ENCODE data around the gene RBM17.
"Not testable (repeated sequence)": the region's sequence is repeated elsewhere in the genome, so short reads cannot be mapped to it uniquely, and the experiment has no call there.

The RBM17 gene

DNA sequence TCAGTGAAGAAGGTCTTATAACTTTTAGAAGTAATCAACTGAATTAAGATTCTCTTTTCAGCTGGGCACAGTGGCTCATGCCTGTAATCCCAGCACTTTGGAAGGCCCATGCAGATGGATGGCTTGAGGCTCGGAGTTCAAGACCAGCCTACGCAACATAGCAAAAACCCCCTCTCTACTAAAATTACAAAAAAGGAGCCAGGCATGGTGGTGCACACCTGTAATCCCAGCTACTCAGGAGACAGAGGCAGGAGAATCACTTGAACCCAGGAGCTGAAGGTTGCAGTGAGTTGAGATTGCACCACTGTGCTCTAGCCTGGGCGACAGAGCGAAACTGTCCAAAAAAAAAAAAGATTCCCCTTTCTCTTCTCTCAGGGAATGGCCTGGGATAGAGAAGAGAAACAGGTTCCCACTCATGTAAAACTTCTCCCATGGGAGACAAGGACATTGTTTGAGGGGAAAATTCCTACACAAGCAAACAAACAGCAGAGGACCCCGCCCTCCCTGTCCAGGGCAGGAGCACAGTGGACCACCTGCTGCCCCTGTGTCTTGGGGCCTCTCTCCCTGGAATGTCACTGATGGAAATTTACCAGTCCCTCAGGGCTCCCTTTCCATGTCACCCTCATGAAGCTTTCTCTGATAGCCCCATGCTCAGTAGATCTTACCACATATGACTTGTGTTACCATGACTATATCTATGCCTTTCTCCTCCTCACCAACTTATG lies 32.3 kb upstream of the RBM17 start:
- no peak for DNase-seq

GRCh38 chr10:6058682-6059475 lies 30.0 kb upstream of the RBM17 start:
- no peak for DNase-seq

GRCh38 chr10:6059506-6059905 lies 29.3 kb upstream of the RBM17 start:
- no peak for DNase-seq

DNA sequence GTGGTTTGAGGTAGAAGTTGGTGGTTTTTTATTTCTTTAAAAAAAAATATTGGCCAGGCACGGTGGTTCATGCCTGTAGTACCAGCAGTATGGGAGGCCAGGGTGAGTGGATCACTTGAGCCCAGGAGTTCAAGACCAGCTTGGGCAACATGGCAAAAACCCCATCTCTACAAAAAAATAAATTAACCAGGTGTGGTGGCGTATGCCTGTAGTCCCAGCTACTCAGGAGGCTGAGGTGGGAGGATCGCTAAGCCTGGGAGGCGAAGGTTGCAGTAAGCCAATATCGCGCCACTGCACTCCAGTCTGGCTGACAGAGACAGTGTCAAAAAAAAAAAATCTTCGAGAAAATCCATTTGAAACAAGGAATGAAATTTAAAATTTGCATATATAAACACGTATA lies 27.8 kb upstream of the RBM17 start:
- DNase-seq: no peak

DNA sequence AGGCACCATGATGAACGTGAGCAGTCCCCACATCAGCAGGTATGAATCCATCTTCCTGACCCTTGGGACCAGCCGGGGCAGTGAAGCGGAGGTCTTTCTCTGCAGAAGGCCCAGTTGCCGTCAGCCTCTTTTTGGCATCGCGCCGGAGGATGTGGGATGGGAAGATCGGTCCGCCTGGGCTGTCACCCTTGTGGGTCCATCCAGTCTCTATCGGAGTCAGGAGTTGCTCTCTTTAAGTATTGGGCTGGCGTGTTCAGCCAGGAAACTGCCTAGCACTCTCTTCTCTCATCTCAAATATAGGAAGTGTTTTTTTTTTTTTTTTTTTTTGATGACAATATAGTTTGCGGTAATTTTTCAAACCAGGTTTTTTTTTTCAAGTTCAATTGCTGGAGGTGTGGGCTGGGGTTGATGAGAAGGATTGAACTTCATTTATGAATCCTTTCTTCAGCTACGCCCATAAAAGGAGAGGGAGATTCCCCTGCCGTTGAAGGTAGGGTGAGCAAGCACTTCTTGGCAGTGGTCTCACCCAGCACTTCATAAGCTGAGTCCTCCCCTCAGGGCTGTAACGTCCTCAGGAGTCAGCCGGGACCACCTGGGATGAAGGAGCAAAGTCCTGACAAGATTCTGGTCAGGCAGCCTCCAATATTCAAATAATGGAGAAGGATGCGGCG lies 26.6 kb upstream of the RBM17 start, which contains the start of gene IL2RA:
Gene IL2RA (minus strand): TSS at position 267 of the 671 bp plus-strand sequence. CDS start 216 bp downstream, at position 51.
- DNase-seq: no peak

DNA sequence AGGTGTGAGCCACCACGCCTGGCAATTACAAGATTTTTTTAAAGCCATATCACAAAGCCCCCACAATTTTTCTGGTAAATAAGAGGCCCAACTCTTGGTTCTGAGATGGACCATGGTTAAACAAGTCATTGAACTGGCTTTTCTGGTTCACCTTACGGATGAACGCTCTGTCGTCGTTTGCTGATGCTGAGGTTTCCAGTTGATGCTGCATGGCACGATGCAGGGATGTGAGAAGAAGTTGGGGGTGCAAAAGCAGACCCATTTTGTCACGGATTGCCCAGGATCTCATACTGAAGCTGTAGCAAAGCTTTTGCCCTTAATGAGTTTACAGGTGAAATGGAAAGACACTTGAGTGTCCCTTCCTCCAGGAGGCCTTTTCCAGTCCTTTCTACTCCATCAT lies 24.7 kb upstream of the RBM17 start:
- DNase-seq: no peak

DNA sequence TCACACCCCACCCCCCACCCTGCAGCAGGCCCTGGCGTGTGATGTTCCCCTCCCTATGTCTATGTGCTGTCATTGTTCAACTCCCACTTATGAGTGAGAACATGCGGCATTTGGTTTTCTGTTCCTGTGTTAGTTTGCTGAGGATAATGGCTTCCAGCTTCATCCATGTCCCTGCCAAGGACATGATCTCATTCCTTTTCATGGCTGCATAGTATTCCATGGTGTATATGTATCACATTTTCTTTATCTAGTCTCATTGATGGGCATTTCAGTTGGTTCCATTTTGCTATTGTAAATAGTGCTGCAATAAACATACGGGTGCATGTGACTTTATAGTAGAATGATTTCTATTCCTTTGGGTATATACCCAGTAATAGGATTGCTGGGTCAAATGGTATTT lies 24.1 kb upstream of the RBM17 start:
- not testable (repeated sequence) for DNase-seq

GRCh38 chr10:6065406-6065805 lies 23.4 kb upstream of the RBM17 start:
- no peak for DNase-seq

DNA sequence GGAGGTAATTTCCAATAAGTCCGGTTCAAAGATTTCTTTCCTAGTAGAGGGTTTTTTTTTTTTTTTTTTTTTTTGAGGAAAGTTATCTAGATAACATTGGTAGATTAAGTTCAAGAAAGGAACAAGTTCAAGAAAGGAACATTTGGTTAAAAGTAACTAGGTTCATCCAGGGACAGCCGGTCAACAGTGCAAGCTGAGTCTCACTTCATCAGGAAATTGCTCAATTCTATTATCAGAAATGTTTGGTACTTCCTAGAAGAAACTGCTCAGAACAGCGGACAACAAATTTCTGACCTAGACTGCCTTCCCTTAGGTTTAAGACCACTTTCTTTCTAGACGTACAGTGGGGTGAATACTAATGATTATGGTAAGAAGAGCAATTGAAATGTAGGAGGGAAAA lies 23.0 kb upstream of the RBM17 start:
- no peak for DNase-seq

- no peak for DNase-seq
Observed at GRCh38 chr10:6067457-6067856, 21.4 kb upstream of the RBM17 start.

DNA sequence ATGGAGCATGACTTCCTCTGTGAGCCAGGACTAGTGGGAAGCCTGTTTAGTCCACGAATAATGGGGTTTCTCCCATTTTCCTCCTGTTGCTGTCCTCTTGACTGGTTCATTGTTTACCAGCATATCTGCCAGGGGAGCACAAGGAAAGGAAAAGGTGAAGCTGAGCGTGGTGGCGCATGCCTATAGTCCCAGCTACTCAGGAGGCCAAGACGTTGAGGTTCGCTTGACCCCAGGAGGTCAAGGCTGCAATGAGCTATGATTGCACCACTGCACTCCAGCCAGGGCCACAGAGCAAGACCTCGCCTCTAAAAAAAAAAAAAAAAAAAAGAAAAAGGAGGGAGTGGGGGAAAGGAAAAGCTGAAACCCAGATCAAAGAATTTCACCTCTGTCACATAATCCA lies 20.8 kb upstream of the RBM17 start:
- no peak for DNase-seq

DNA sequence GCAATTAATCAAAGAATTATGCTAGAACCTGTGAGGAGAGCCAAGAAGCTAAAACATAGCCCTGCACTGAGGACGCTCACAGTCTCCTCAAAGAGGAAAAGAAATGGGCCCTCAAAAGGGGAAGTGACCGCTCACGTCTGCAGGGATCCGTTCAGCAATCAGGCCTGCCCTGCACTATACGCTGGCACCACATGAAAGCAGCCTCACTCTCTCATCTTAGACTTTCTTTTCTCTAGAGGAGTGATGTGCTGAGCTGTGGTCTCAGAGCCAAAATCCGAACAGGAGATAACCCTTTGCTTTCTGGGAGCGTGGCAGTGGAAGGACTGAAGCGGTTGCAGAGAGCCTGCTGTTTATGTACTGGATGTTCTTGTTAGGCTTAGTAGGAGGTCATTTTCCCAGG lies 20.4 kb upstream of the RBM17 start:
- DNase-seq: no peak

DNA sequence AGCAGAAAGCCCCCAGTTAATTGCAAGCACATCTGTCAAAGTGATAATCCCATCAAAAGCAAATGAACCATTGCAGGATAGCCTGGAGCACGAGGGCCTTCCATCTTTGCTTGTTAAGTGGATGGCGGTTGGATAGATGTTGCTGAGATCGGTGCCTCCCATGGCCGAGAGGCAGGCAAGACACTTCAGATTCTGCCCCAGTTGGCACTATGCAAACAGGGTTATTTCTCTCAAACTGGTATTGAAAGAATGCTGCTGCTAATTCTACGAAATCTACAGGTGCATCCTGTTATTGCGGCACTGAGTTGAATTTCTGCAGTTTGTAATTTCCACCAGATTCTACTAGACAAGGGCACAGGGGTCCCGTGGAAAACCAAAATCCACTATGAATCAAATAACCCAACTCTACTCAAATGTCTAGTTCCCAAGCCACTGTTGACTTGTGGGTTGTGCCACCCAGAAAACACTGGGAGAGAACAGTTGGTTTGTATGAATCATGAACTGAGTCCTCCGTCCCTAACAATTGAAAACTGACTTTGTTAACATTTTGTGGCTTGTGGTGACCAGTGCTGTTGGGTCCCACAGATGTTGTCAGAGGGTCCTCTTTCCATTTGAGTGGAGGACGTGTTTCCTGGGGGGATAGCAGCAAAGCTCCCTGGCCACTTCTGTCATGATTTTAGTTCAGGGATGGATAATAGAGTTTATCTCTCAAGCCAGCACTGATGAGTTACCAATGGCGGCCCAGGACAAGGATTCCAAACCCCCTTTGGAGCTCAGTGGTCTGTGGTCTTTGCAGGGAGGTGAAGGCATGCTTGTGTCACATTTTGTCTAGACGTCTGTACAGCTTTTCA lies 19.5 kb upstream of the RBM17 start:
- no peak for DNase-seq

DNA sequence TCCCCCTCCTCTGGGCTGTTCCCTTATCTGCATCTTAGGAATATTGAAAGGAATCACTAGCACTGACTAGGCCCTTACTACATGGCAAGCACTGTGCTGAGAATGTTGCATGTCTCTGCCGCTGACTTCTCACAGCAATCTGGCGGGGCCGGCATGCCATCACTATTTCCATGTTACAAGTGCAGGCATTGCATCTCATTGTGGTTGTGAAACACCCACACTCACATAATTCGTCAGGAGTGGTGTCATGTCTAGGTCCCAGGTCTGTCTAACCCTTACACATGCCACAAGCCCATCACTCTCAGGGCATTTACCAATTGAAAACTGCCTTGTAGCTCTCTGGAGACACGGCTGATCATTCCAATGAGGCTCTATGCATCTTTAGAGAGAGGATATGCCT lies 18.2 kb upstream of the RBM17 start:
- no peak for DNase-seq

DNA sequence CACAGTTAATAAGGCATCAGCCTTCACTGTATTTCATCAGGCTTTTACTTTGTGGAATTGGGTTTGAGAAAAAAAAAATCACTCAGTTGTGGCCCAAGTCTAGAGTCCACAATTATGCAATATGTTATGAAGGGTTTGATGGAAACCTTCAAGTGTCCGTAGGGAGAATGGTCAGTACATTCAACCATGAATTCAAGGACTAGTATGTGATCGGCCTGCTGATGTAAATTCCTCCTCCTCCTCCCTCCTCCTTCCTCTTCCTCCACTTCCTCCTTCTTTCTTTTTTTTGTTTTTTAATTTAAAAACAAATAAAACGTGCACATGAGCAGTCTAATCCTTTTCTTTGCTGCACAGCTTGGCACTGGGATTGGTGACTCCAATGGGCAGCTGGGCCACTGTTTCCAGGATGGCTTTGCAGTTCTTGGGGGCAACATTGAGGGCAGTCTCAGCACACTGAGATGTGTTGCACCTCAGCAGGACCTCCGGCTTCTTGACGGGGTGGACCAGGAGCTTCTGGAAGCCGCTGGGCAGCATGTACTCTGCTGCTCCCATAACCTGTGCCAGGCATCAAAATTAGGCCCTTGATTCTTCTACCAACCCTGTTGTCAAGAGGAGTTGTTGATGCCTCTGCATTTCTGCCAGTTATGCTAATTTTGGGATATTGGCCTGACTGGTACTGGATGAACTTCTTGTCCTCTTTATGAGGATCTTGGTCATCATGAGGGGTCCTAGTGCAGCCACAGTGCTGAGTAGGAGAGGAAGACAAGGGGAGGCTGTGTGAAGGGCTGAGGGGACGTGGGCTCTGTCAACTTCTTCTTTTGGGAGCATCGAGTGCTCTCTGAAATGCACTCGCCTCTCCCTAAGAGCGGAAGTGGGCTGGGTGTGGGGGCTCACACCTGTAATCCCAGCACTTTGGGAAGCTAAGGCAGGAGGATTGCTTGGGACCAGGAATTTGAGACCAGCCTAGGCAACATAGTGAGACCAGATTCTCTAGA lies 17.4 kb upstream of the RBM17 start:
- no peak for DNase-seq

GRCh38 chr10:6072215-6072934 lies 16.5 kb upstream of the RBM17 start:
- DNase-seq: no peak

GRCh38 chr10:6074489-6075301 lies 14.1 kb upstream of the RBM17 start:
- DNase-seq: no peak

GRCh38 chr10:6077071-6077675 lies 11.7 kb upstream of the RBM17 start:
- DNase-seq: no peak

DNA sequence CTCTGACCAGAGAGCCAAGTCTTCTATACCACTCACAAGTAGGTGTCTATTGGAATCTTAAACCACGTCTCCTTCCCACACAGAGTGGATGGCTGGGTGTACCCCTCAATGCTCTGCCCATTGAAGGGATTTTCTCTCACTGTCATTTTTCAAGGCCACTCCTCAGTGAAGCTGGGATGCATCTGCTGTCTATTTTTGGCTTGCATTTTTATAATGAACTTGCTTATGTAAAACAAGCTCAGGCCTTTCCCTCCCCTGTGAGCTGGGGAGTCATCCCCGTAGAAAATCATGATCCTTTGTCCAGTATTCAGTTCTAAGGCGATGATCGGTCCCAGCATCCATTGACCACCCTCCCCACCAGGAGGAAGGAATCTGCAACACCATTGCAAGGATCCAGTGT lies 9.8 kb upstream of the RBM17 start:
- DNase-seq: no peak

All from left hindlimb (tissue), 1 donor.